Esophagus muscularis mucosa (tissue), 3 donors: ENCODE results near the gene ANKS1B.

Experiments used
- POLR2A ChIP-seq: fragments of 450-650 bp; IDR thresholded peaks from one replicate; pipeline ENCODE4 v1.6.1; 2017; ENCODE audit warnings: antibody characterized with exemption, moderate library complexity, mild to moderate bottlenecking, low read depth
- TF ChIP-seq, protein P1 (sequence below), 3 experiments: fragments of 200-600 bp in 2 of 3; fragments of 450-650 bp in 1 of 3; sonication (generic) in 2 of 3; IDR thresholded peaks; one replicate each; pipeline ENCODE4 v1.5.1; 2017 to 2019; ENCODE audit warnings: antibody characterized with exemption in 3 of 3, mild to moderate bottlenecking in 2 of 3, moderate library complexity in 1 of 3

DNA sequence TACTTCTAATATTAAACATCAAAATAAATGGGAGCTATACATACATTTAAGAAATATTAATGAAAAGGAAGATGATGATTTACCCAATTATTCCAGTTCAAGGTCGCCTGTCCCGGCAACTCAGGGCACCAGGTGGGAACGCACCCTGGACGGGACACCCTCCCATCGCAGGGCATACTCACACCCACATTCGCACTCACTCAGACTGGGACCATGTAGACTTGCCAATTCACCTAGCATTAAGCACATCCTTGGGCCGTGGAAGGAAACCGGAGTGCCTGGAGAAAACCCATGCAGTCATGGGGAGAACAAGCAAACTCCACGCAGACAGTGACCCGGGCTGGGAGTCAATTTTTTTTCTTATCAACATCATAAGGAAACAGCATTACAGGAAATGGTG is 864.8 kb downstream of the ANKS1B start:
- TF ChIP-seq, protein P1, sequence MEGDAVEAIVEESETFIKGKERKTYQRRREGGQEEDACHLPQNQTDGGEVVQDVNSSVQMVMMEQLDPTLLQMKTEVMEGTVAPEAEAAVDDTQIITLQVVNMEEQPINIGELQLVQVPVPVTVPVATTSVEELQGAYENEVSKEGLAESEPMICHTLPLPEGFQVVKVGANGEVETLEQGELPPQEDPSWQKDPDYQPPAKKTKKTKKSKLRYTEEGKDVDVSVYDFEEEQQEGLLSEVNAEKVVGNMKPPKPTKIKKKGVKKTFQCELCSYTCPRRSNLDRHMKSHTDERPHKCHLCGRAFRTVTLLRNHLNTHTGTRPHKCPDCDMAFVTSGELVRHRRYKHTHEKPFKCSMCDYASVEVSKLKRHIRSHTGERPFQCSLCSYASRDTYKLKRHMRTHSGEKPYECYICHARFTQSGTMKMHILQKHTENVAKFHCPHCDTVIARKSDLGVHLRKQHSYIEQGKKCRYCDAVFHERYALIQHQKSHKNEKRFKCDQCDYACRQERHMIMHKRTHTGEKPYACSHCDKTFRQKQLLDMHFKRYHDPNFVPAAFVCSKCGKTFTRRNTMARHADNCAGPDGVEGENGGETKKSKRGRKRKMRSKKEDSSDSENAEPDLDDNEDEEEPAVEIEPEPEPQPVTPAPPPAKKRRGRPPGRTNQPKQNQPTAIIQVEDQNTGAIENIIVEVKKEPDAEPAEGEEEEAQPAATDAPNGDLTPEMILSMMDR (IDR thresholded peaks at IDR 0.05), result no peak
- TF ChIP-seq POLR2A, result no peak
